WTC11 (cell line): ENCODE data around the gene RAI1.

Source experiments
- CBFB ChIP-seq: sonication (generic); formaldehyde crosslinking; IDR thresholded peaks from 2 replicates; pipeline ENCODE4 v1.8.1; 2022; ENCODE audit warnings: mild to moderate bottlenecking, low read depth, missing genetic modification reagents
- GRHL2 ChIP-seq: fragments of 250-450 bp; sonication (Bioruptor Pico); IDR thresholded peaks from 2 replicates; pipeline ENCODE4 v1.8.0; 2022; ENCODE audit warnings: mild to moderate bottlenecking, moderate library complexity; ENCODE audit not compliant: insufficient replicate concordance, severe bottlenecking
- JUN ChIP-seq: sonication (generic); formaldehyde crosslinking; IDR thresholded peaks from 2 replicates; pipeline ENCODE4 v1.8.0; 2023; ENCODE audit warnings: mild to moderate bottlenecking, missing genetic modification reagents
- NR1H2 ChIP-seq: sonication (generic); formaldehyde crosslinking; IDR thresholded peaks from 2 replicates; pipeline ENCODE4 v1.9.0; 2021; ENCODE audit warnings: mild to moderate bottlenecking, moderate library complexity, missing genetic modification reagents
- NR2C2 ChIP-seq: sonication (generic); formaldehyde crosslinking; IDR thresholded peaks from 2 replicates; pipeline ENCODE4 v1.8.0; 2022; ENCODE audit warnings: mild to moderate bottlenecking, missing genetic modification reagents
- TF ChIP-seq, protein P1 (sequence below): fragments of 200-600 bp; IDR thresholded peaks from 2 replicates; pipeline ENCODE4 v1.8.0; 2022; ENCODE audit warnings: antibody characterized with exemption
- TF ChIP-seq, protein P2 (sequence below): sonication (generic); formaldehyde crosslinking; IDR thresholded peaks from 2 replicates; pipeline ENCODE4 v1.8.1; 2023; ENCODE audit warnings: mild to moderate bottlenecking, missing genetic modification reagents

- TF ChIP-seq, protein P1, sequence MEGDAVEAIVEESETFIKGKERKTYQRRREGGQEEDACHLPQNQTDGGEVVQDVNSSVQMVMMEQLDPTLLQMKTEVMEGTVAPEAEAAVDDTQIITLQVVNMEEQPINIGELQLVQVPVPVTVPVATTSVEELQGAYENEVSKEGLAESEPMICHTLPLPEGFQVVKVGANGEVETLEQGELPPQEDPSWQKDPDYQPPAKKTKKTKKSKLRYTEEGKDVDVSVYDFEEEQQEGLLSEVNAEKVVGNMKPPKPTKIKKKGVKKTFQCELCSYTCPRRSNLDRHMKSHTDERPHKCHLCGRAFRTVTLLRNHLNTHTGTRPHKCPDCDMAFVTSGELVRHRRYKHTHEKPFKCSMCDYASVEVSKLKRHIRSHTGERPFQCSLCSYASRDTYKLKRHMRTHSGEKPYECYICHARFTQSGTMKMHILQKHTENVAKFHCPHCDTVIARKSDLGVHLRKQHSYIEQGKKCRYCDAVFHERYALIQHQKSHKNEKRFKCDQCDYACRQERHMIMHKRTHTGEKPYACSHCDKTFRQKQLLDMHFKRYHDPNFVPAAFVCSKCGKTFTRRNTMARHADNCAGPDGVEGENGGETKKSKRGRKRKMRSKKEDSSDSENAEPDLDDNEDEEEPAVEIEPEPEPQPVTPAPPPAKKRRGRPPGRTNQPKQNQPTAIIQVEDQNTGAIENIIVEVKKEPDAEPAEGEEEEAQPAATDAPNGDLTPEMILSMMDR = no peak
- TF ChIP-seq NR2C2 (CRISPR knock-in tag) = no peak
- TF ChIP-seq, protein P2, sequence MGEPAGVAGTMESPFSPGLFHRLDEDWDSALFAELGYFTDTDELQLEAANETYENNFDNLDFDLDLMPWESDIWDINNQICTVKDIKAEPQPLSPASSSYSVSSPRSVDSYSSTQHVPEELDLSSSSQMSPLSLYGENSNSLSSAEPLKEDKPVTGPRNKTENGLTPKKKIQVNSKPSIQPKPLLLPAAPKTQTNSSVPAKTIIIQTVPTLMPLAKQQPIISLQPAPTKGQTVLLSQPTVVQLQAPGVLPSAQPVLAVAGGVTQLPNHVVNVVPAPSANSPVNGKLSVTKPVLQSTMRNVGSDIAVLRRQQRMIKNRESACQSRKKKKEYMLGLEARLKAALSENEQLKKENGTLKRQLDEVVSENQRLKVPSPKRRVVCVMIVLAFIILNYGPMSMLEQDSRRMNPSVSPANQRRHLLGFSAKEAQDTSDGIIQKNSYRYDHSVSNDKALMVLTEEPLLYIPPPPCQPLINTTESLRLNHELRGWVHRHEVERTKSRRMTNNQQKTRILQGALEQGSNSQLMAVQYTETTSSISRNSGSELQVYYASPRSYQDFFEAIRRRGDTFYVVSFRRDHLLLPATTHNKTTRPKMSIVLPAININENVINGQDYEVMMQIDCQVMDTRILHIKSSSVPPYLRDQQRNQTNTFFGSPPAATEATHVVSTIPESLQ (CRISPR knock-in tag) = no peak
- TF ChIP-seq NR1H2 = no peak
- no peak for TF ChIP-seq GRHL2 (CRISPR knock-in tag)
- TF ChIP-seq JUN (CRISPR knock-in tag) = no peak
- TF ChIP-seq CBFB (CRISPR knock-in tag) = no peak
Observed at GRCh38 chr17:17738901-17739300, 57.6 kb downstream of the RAI1 start.
